ENCODE data around the gene PRR33.

PRR33 gene

GRCh38 chr11:1916132-1916985 lies 24.7 kb upstream of the PRR33 start:
- DNase-seq = no peak

DNA sequence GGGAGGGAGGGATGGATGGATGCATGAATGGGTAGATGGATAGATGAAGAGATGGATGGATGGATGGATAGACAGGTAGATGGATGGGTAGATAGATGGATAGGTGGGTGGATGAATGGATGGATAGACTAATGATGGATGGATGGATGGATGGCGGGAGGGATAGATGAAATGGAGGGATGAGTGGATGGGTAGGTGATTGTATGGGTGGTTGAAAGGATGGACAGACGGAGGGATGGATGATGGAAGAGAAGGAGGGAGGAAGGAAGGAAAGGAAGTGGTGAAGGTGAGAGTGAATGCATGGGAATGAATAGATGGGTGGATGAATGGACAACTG lies 24.1 kb upstream of the PRR33 start:
- DNase-seq = no peak

DNA sequence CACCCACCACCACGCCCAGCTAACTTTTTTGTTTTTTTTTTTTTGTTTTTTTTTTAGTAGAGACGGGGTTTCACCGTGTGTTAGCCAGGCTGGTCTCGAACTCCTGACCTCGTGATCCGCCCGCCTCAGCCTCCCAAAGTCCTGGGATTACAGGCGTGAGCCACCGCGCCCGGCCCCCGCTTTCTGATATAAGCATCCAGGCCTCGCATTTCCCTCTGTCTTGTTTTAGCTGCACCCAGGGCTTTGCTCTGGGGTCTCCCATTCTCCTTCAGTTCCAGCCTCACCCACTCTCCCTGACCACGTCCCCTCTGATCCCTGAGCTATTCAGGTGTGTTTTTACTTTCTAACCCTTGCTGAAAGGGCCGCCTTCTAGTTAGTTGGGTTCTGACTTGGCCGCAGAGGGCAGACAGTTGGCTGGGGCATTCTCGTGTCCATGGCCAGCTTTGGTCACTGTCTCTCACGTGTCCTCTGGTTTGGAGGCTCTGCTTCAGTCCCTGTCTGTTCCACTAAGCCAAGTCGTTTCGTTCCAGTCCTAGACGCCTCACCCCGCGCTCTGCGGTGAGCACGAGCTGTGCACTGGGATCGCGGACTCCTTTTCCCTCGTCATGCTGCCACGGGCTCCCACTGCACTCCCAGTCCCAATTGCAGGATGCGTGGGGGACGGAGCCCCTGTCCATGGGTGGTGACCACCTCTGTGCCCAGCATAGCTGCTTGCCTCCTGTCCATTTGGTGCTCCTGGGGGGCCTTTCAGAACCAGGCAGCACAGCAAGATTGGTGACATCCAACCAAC lies 21.8 kb upstream of the PRR33 start:
- no peak for DNase-seq

- no peak for DNase-seq
Measured at GRCh38 chr11:1912289-1912878, 20.7 kb upstream of the PRR33 start.

DNA sequence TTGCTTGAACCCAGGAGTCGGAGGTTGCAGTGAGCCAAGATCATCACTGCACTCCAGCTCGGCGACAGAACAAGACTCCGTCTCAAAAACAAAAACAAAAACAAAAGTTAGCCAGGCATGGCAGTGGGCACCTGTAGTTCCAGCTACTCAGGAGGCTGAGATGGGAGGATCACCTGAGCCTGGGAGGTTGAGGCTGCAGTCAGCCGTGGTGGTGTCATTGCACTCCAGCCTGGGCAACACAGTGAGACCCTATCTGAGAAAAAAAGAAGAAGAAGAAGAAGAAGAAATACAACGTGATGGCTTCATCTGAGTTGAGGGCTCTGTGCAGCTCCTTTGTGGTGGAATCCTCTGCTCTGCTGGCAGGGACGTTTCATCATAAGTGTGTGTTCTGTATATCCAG lies 17.8 kb upstream of the PRR33 start:
- no peak for DNase-seq

GRCh38 chr11:1908618-1909017 lies 16.9 kb upstream of the PRR33 start:
- DNase-seq = no peak

GRCh38 chr11:1906611-1907423 lies 15.1 kb upstream of the PRR33 start:
- no peak for DNase-seq

DNA sequence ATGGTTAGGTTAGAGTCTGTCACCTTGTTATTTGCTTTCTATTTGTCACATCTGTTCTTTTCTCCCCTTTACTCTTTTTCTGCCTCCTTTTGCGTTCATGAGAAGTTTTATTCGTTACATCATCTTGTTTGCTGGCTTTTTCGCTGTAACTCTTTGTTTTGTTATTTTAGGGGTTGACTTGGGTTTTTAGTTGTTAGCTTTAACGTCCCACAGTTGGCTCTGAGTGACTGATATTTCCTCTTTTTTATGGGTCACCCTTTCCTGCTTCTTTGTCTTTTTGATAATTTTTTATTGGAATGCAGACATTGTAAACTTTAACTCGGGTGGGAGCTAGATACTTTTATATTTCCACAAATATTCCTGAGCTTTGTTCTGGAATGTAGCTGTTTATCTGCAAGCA lies 14.5 kb upstream of the PRR33 start:
- DNase-seq = no peak

DNA sequence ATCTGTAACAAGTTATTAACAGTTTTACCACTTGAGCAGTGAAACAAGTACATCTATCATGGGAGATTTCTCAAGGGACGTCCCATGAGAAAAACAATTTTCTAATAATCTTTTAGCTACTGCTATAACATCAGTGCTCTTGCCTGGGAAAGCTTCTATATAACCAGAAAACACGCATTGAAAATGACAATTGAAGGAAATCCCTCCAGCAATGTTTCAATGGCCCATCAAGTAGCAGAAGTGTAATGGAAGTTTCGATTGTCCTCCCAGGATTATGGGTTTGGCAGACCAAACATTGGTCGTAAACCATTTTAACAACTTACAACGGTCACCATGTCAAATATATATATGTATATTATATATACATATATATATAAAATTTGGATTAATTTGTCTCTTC lies 8.0 kb upstream of the PRR33 start:
- no peak for DNase-seq

GRCh38 chr11:1899090-1899489 lies 7.4 kb upstream of the PRR33 start:
- no peak for DNase-seq

- no peak for DNase-seq
Measured at GRCh38 chr11:1896923-1897322, 5.2 kb upstream of the PRR33 start.

DNA sequence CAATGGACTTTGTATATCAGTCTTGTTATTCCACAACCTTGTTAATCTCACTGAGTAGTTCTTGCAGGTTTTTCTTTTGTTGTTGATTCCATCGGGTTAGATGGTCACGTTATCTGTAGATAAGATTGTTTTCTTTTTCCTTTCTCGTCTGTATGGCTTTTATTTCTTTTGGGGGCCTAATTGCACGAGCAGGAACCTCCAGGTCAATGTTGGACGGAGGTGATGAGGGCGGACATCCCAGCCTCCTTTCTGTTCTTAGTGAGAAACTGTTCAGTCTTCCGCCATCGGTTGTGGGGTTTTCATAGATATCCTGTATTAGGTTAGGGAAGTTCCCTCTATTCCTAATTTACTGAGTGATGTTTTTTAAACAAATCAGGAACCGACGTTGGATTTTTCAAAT lies 4.8 kb upstream of the PRR33 start:
- DNase-seq = no peak

DNA sequence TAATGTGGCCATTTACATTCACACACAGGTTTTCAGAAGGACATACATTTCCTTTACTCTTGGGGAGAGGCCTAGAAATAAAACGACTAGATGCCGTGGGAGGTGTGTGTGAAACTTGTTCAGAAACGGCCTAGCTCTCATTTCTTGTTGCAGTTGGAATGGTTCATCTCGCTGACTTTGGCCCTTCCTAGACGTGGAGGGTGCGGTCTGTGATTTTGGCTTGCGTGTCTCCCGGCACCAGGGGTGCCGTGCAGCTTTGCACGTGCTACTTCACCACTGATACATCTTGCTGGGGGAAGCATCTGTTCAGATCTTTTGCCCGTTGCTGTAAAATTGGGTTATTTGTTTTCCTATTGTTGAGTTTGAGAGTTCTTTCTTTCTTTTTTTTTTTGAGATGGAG lies 3.1 kb upstream of the PRR33 start:
- DNase-seq = no peak

GRCh38 chr11:1893581-1894359 lies 2.1 kb upstream of the PRR33 start:
- DNase-seq = no peak

DNA sequence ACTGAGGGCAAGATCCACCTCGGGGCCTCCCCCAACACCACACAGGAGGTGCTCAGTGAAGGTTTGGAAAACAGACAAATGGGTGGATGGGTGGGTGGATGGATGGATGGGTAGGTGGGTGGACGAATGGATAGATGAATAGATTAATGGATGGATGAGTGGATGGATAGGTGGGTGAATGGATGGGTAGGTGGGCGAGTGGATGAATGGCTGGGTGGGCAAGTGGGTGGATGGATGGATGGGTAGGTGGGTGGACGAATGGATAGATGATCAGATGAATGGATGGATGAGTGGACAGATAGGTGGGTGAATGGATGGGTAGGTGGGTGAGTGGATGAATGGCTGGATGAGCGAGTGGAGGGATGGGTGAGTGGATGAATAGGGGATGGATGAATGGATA lies 863 bp upstream of the PRR33 start:
- no peak for DNase-seq

GRCh38 chr11:1892116-1892515 lies 421 bp upstream of the PRR33 start:
- DNase-seq = no peak

DNA sequence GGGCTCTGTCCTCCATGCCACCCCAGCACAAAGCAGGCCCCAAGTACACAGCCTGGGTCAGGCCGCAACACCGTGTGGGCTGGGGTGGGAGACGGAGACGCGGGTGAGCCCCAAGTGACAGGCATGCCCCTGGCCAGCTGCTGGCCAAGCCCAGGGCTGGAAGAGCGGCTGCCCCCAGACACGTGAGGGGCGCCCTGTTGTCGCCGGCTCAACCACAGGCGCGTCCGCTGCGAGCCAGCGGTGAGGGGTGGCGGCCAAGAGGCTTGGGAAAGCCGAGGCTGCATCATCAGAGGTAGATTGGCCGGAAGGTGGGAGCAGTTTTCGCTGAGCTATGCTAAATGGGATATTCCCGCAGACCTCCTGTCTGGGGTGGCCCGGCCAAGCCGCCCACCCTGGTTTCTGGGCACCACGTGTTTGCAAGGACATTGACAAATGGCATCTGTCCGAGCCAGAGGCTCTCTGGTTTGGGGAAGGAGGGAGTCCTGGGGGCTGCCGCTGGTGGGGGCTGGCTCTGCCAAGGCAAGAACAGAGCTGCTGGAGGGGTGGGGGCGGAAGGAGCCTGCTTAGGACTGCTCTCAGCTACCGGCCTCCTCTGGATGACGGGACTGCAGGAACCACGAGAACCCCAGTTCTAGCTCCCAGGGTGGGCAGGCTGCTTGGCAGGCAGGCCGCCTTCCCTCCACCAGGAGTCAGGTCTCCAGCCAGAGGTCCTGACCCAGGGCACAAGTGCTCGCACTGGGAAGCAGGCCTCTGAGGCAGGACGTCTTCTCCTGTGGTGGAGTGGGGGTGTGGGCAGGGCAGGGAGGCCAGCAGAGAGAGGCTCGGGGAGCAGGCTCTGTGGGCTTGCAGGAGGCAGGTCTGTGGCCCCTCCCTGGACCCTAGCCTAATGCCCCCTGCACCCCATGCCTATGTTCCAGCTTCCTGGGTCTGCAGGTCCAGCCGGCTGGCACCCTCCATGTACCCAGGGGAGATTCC lies 552 bp downstream of the PRR33 start:
- DNase-seq = no peak

DNA sequence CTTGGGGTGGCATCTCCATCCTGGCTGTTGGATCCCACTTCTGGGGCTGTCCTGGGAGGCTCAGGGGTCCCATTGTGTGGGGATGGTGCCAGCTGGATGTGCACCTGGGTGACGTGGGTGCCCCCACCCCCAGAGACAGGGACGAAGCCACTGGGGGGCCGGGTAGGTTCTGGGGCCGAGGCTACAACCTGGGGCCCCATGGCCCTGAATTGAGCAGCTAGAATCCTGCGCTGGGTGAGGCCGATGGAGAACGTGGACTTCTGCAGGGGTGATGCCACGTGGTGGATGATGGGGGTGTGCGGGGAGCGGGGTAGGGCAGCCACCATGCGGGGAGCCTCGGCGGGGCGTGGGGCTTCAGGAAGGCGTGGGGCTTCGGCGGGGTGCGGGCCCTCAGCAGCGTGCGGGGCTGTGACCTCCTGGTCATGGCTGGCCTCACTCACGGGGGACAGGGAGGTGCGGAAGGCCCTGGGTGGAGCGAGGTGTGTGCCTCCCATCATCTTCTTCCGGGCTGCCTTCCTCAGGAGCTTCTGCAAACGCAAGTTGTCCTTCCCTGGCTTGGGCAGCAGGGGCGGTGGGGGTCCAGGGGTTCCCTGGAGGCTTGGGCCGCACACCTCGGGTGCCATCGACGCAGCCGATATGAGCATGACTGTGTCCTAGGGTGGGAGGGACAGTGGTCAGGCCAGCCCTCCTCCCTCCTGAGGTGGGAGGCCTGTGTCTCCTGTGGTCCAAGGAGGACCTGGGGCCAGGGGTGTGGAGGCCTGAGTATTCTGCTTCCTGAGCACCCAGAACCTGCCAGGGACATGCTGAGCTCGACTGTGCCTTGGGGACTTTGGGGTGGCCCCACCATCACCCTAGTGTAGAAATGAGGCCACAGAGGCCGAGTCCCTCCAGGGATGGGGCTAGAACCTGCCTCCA lies 1.5 kb downstream of the PRR33 start:
- no peak for DNase-seq

- DNase-seq = no peak
Measured at GRCh38 chr11:1889224-1889930, 2.3 kb downstream of the PRR33 start.

Data from SHP77 treated with DMSO at 0.1 percent for 48 hours (cell line).